GM12878 (cell line): Measurements from ENCODE around the gene PEAR1.

Experiments used
- POLR2A ChIP-seq: IDR thresholded peaks from 2 replicates; pipeline ENCODE4 v1.6.1; 2011; ENCODE audit warnings: low read depth, mild to moderate bottlenecking, low read length
- POLR2AphosphoS5 ChIP-seq: IDR thresholded peaks from 2 replicates; pipeline ENCODE4 v1.6.1; 2011; ENCODE audit warnings: mild to moderate bottlenecking, low read length, inconsistent platforms
- SP1 ChIP-seq: IDR thresholded peaks from one replicate; pipeline ENCODE4 v1.6.1; 2011; ENCODE audit warnings: low read depth, low read length
- SREBF2 ChIP-seq: IDR thresholded peaks from 2 replicates; pipeline ENCODE4 v1.6.1; 2012; ENCODE audit warnings: mild to moderate bottlenecking, low read length
- SUZ12 ChIP-seq: fragments of 200-600 bp; sonication (generic); IDR thresholded peaks from one replicate; pipeline ENCODE4 v1.6.1; 2018; ENCODE audit warnings: antibody characterized with exemption, mild to moderate bottlenecking; ENCODE audit not compliant: unreplicated experiment
- TAF1 ChIP-seq: IDR thresholded peaks from 2 replicates; pipeline ENCODE4 v1.6.1; 2011; ENCODE audit warnings: mild to moderate bottlenecking, low read depth, low read length, borderline replicate concordance
- TARDBP ChIP-seq: IDR thresholded peaks from 2 replicates; pipeline ENCODE4 v1.6.1; 2016; ENCODE audit warnings: borderline replicate concordance
- TF ChIP-seq, protein P1 (sequence below), 3 experiments: IDR thresholded peaks in 2 of 3; conservative IDR thresholded peaks in 1 of 3; 2 replicates each; pipeline ENCODE4 v1.5.1; 2011; ENCODE audit warnings: low read depth in 3 of 3, low read length in 3 of 3, mild to moderate bottlenecking in 3 of 3, control low read depth in 2 of 3, moderate library complexity in 2 of 3, inconsistent platforms in 1 of 3, mixed read lengths in 1 of 3; ENCODE audit not compliant: control insufficient read depth in 2 of 3, insufficient read depth in 1 of 3; ENCODE audit errors: extremely low read depth in 1 of 3
- TF ChIP-seq, protein P2 (sequence below): fragments of 450-650 bp; formaldehyde crosslinking; IDR thresholded peaks from 2 replicates; pipeline ENCODE4 v1.4.0; 2020; ENCODE audit warnings: mild to moderate bottlenecking, moderate library complexity

DNA sequence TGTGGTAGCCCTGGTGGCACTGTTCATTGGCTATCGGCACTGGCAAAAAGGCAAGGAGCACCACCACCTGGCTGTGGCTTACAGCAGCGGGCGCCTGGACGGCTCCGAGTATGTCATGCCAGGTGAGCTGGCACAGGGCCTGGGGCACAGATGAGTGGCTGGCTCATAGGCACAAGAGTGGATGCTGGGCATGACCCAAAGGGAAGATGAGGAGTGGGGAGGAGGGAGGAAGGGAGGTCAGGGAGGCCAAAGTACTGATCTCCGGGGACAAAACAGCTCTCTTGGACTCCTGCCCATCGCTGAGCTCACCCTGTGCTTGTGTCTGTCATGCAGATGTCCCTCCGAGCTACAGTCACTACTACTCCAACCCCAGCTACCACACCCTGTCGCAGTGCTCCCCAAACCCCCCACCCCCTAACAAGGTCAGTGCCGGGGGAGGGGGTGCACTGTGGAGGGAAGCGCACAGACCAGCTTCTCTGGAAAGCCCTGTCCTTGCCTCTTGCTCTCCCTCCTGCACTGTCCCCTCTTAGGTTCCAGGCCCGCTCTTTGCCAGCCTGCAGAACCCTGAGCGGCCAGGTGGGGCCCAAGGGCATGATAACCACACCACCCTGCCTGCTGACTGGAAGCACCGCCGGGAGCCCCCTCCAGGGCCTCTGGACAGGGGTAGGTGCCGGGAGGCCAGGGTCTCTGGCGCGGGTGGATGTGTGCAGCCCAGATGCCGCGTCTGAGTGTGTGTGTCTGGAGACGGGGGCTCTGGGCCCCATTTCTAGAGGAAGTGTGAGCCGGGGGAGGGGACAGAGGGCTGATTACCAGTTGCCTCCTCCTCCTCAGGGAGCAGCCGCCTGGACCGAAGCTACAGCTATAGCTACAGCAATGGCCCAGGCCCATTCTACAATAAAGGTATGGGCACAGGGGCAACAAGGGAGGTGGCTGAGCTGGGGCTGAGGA lies 19.6 kb downstream of the PEAR1 start:
- TF ChIP-seq POLR2AphosphoS5, result no peak
- no peak for TF ChIP-seq SREBF2
- TF ChIP-seq, protein P1, sequence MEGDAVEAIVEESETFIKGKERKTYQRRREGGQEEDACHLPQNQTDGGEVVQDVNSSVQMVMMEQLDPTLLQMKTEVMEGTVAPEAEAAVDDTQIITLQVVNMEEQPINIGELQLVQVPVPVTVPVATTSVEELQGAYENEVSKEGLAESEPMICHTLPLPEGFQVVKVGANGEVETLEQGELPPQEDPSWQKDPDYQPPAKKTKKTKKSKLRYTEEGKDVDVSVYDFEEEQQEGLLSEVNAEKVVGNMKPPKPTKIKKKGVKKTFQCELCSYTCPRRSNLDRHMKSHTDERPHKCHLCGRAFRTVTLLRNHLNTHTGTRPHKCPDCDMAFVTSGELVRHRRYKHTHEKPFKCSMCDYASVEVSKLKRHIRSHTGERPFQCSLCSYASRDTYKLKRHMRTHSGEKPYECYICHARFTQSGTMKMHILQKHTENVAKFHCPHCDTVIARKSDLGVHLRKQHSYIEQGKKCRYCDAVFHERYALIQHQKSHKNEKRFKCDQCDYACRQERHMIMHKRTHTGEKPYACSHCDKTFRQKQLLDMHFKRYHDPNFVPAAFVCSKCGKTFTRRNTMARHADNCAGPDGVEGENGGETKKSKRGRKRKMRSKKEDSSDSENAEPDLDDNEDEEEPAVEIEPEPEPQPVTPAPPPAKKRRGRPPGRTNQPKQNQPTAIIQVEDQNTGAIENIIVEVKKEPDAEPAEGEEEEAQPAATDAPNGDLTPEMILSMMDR (IDR thresholded peaks at IDR 0.05 in 2 of 3, conservative IDR thresholded peaks at IDR 0.05 in 1 of 3; ENCODE audit: control insufficient read depth in 2 of 3, extremely low read depth in 1 of 3, insufficient read depth in 1 of 3, low read depth in 3 of 3, low read length in 3 of 3), result no peak
- TF ChIP-seq TAF1, result no peak
- no peak for TF ChIP-seq SP1
- TF ChIP-seq, protein P2, sequence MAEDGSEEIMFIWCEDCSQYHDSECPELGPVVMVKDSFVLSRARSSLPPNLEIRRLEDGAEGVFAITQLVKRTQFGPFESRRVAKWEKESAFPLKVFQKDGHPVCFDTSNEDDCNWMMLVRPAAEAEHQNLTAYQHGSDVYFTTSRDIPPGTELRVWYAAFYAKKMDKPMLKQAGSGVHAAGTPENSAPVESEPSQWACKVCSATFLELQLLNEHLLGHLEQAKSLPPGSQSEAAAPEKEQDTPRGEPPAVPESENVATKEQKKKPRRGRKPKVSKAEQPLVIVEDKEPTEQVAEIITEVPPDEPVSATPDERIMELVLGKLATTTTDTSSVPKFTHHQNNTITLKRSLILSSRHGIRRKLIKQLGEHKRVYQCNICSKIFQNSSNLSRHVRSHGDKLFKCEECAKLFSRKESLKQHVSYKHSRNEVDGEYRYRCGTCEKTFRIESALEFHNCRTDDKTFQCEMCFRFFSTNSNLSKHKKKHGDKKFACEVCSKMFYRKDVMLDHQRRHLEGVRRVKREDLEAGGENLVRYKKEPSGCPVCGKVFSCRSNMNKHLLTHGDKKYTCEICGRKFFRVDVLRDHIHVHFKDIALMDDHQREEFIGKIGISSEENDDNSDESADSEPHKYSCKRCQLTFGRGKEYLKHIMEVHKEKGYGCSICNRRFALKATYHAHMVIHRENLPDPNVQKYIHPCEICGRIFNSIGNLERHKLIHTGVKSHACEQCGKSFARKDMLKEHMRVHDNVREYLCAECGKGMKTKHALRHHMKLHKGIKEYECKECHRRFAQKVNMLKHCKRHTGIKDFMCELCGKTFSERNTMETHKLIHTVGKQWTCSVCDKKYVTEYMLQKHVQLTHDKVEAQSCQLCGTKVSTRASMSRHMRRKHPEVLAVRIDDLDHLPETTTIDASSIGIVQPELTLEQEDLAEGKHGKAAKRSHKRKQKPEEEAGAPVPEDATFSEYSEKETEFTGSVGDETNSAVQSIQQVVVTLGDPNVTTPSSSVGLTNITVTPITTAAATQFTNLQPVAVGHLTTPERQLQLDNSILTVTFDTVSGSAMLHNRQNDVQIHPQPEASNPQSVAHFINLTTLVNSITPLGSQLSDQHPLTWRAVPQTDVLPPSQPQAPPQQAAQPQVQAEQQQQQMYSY (CRISPR knock-in tag), result no peak
- no peak for TF ChIP-seq SUZ12
- TF ChIP-seq POLR2A, result no peak
- no peak for TF ChIP-seq TARDBP
